Measurements from ENCODE around the gene PLXNA3. TPM values are rescaled to one million over a fixed set of nuclear protein-coding genes. Genes with fewer than 3 reads are reported as not detected.

PLXNA3 gene
- total and polyA plus RNA-seq, 8 donors = 2.3 to 296 (median 13.9) TPM

DNA sequence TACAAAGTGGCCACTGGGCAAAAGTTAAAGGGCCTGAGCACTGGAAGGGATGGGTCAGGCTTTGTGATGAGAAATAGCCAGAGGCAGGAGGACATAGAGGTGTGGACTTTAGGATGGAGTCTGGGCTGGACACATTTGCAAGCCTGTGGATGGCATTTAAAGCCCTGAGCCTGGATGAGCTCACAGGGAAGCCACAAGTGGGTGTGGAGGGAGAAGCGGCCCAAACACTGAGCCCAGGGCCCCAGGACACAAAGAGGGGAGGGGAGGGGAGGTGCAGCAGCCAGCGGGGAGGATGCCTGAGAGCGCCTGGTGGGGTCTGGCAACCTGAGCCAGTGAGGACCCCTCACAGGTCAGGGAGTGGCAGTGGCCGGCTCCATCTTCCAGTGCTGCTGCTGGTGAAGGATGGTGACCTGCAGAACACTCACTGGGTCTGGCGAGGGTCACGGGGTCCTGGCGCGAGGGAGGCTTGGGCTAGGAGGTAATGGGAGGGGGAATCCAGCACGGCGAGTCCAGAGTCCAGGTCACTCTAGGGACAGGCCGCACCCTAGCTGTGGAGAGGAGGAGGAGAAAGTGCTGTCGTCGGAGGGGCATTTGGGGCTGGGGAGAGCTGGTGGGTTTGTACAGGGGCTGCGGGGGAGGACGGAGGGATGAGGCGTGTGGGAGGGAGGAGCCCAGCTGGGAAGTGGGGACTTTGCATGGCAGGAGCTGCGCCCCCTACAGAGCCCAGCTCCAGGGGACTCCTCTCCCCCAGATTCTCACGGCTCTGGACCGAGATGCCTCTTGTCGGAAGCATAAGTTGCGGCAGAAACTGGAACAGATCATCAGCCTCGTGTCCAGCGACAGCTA is 14.0 kb downstream of the PLXNA3 start:
- no peaks in the 10 kb centered on the region for H3K27me3 ChIP-seq
- intact Hi-C loops (cut with DNase I; ENCODE audit: low total_unique reads) = no loop called here
- no peak for DNase-seq

GRCh38 chrX:154472685-154473632 is 14.9 kb downstream of the PLXNA3 start:
- Histone ChIP-seq H3K27me3 (no peaks in the 10 kb centered on the region), H3K4me3 (no peak overlapping the region), H3K27ac (no peak overlapping the region), H3K36me3 (peaks cover 3 to 52% (median 44%) of the 10 kb centered on the region in 4 donors), H3K9me3 (no peaks in the 10 kb centered on the region), H3K4me1 (peaks cover 1 to 3% (median 3%) of the 10 kb centered on the region in 4 donors)
- intact Hi-C loops (cut with DNase I; ENCODE audit: low total_unique reads) = no loop called here
- WGBS, 5 donors = 67 to 75% (median 70%) methylated on average over 11 to 28 of the region's 28 CpGs
- DNase-seq = no peak
- TF ChIP-seq EP300 (IDR thresholded peaks at IDR 0.05) = no peak

More for the DNA sequence above, 14.0 kb downstream of the PLXNA3 start:
- Histone ChIP-seq H3K36me3 (peaks cover 3 to 61% (median 52%) of the 10 kb centered on the region in 4 donors), H3K4me1 (no peaks in the 10 kb centered on the region), H3K9me3 (no peaks in the 10 kb centered on the region), H3K4me3 (no peak overlapping the region), H3K27ac (no peak overlapping the region)
- WGBS, 5 donors = 81 to 89% (median 83%) methylated on average over 5 to 23 of the region's 23 CpGs
- no peak for TF ChIP-seq POLR2AphosphoS5 (IDR thresholded peaks at IDR 0.05)
- no peak for TF ChIP-seq POLR2A (IDR thresholded peaks at IDR 0.05)
- no peak for TF ChIP-seq CTCF (IDR thresholded peaks at IDR 0.05)
- TF ChIP-seq EP300 (IDR thresholded peaks at IDR 0.05) = no peak

DNA sequence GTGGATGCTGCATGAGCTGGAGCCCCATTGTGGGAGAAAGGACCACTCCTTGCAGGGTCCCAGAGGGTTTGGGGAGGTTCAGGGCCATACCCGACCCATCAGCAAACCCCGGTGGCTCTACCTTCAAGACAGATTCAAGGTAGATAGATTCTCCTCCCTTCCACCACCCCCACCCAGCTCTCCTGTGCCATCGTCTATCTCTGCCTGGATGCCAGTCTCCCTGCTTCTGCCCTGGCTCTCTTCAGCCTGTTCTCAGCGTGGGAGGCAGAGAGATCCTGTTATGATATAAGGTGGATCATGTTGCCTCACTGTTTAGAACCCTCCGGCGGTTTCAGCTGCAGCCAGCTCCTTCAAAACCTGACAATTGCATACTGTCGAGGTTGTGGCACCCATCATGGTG is 15.6 kb downstream of the PLXNA3 start:
- DNase-seq = no peak
- 78 to 93% (median 84%) methylated on average over 3 to 7 of the region's 7 CpGs for WGBS, 5 donors
- H3K9me3 ChIP-seq = no peaks in the 10 kb centered on the region
- no peak for TF ChIP-seq EP300 (IDR thresholded peaks at IDR 0.05)
- no peak for TF ChIP-seq POLR2AphosphoS5 (IDR thresholded peaks at IDR 0.05)
- no peak for TF ChIP-seq CTCF (IDR thresholded peaks at IDR 0.05)
- no peak for TF ChIP-seq POLR2A (IDR thresholded peaks at IDR 0.05)
- intact Hi-C loops (cut with DNase I; ENCODE audit: low total_unique reads) = no loop called here
- H3K36me3 ChIP-seq = peaks cover 3 to 44% (median 36%) of the 10 kb centered on the region in 4 donors
- H3K4me1 ChIP-seq = peaks cover 4 to 10% (median 7%) of the 10 kb centered on the region in 4 donors
- H3K27me3 ChIP-seq = no peaks in the 10 kb centered on the region
- no peak overlapping the region for H3K4me3 ChIP-seq
- H3K27ac ChIP-seq = no peak overlapping the region

DNA sequence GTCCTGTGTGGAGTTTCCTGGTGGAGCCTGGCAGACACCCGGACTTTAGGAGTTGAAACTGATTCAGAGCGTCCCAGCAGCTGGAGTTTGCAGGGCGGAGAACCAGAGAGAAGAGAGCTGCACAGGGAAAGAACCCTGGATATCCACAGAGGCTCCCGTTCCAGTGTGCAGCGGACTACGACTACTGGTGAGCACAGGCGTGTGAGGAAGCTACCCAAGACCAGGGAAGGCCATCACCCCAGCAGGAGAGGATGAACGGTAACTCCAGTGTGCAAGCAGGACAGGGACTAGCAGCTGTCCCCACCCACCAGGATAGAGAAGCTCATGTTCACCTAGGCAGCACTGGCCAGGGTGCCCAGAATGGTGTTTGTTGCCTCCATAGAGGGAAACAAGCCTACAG is 18.7 kb downstream of the PLXNA3 start:
- intact Hi-C loops (cut with DNase I; ENCODE audit: low total_unique reads) = no loop called here
- Histone ChIP-seq H3K36me3 (peaks cover 0 to 13% (median 5%) of the 10 kb centered on the region in 4 donors), H3K4me1 (peaks cover 4 to 19% (median 9%) of the 10 kb centered on the region in 4 donors), H3K9me3 (no peaks in the 10 kb centered on the region), H3K27ac (no peak overlapping the region), H3K27me3 (no peaks in the 10 kb centered on the region), H3K4me3 (no peak overlapping the region)
- no peak for DNase-seq
- no peak for TF ChIP-seq EP300 (IDR thresholded peaks at IDR 0.05)
- TF ChIP-seq POLR2A (IDR thresholded peaks at IDR 0.05) = no peak
- no peak for TF ChIP-seq POLR2AphosphoS5 (IDR thresholded peaks at IDR 0.05)
- TF ChIP-seq CTCF (IDR thresholded peaks at IDR 0.05) = no peak
- 83 to 91% (median 86%) methylated on average over 7 to 8 of the region's 8 CpGs for WGBS, 5 donors
